HepG2 (cell line): Measurements from ENCODE around the gene GPAM. TPM values are rescaled to one million over a fixed set of nuclear protein-coding genes. Genes with fewer than 3 reads are reported as not detected.

ENCODE experiments used
- ATAC-seq: fragments of 200-7000 bp; cut with Tn5 transposase; 3 replicates; pipeline ENCODE4 v1.9.1; 2020; ENCODE audit warnings: mild to moderate bottlenecking, moderate library complexity
- BruUV-seq: library from RNA; stranded (reverse); fragments of 400-500 nt; replicated peaks from 2 replicates; lab custom pipeline; 2021; lab: Mats Ljungman, UMichigan
- CTCF ChIA-PET: fragments of 300-600 bp; formaldehyde crosslinking; extraction: SDS; loops from one replicate; lab custom pipeline; 2021; ENCODE audit warnings: low total read pairs, inconsistent platforms, low intra/inter-chr PET ratio; lab: Yijun Ruan, JAX
- POLR2A ChIA-PET: fragments of 350-600 bp; sonication (Branson Sonifier 250); formaldehyde crosslinking; loops from one replicate; lab custom pipeline; 2020; ENCODE audit warnings: antibody characterized with exemption, inconsistent platforms; lab: Yijun Ruan, JAX
- DNase-seq: peaks from one replicate; pipeline ENCODE4 v3.0.0-alpha.2; 2015; ENCODE audit warnings: low spot score
- FAIRE-seq: peaks from 3 replicates; lab custom pipeline; 2011; peaks lifted over from hg19 to GRCh38; lab: Jason Lieb, UNC
- H2AFZ ChIP-seq: one replicate; pipeline ENCODE4 v1.6.1; 2011; ENCODE audit warnings: low read length, inconsistent platforms
- H3K27ac ChIP-seq: fragments of 300-600 bp; 3 replicates; pipeline ENCODE4 v1.8.0; 2011; ENCODE audit warnings: mixed run types, mild to moderate bottlenecking, mixed read lengths, low read length, inconsistent platforms; ENCODE audit not compliant: insufficient read depth; ENCODE audit errors: extremely low read length
- H3K27me3 ChIP-seq, 2 experiments: fragments of 200-600 bp in 1 of 2; 2 replicates in 1 of 2; 3 replicates in 1 of 2; pipeline versions ENCODE4 v1.6.0 to v1.8.0; 2011; ENCODE audit warnings: low read length in 2 of 2, mild to moderate bottlenecking in 2 of 2, moderate library complexity in 2 of 2, inconsistent platforms in 1 of 2; ENCODE audit not compliant: insufficient read depth in 2 of 2, control insufficient read depth in 1 of 2
- H3K36me3 ChIP-seq, 2 experiments: fragments of 200-600 bp in 1 of 2; replicated peaks in 1 of 2; 2 replicates in 1 of 2; 3 replicates in 1 of 2; pipeline versions ENCODE4 v1.5.1 to v1.8.0; 2011; ENCODE audit warnings: low read length in 2 of 2, inconsistent platforms in 1 of 2; ENCODE audit not compliant: insufficient read depth in 2 of 2, control insufficient read depth in 1 of 2
- H3K4me1 ChIP-seq: 2 replicates; pipeline ENCODE4 v1.5.1; 2012; ENCODE audit warnings: low read length, inconsistent platforms; ENCODE audit not compliant: insufficient read depth
- H3K4me2 ChIP-seq: 2 replicates; pipeline ENCODE4 v1.6.0; 2011; ENCODE audit warnings: low read depth, low read length, inconsistent platforms
- H3K4me3 ChIP-seq, 3 experiments: fragments of 200-600 bp in 1 of 3; sonication (generic), shearing (Covaris generic) in 1 of 3; replicated peaks in 1 of 3; 2 replicates each; pipeline ENCODE4 v1.5.1; 2011 to 2016; ENCODE audit warnings: low read length in 3 of 3, inconsistent platforms in 2 of 3, low read depth in 2 of 3, mild to moderate bottlenecking in 2 of 3, control low read depth in 1 of 3, mixed read lengths in 1 of 3; ENCODE audit not compliant: insufficient read depth in 1 of 3
- H3K79me2 ChIP-seq: one replicate; pipeline ENCODE4 v1.6.1; 2011; ENCODE audit warnings: low read length, inconsistent platforms; ENCODE audit not compliant: insufficient read depth
- H3K9ac ChIP-seq: 2 replicates; pipeline ENCODE4 v1.6.0; 2011; ENCODE audit warnings: mild to moderate bottlenecking, low read depth, low read length, inconsistent platforms; ENCODE audit not compliant: insufficient read depth
- H3K9me3 ChIP-seq: 2 replicates; pipeline ENCODE4 v1.5.1; 2012; ENCODE audit warnings: mild to moderate bottlenecking, low read length
- H4K20me1 ChIP-seq: 2 replicates; pipeline ENCODE4 v1.6.0; 2011; ENCODE audit warnings: inconsistent platforms, mild to moderate bottlenecking, low read length, moderate library complexity; ENCODE audit not compliant: insufficient read depth
- GABPA ChIP-seq, 2 experiments: IDR thresholded peaks; 2 replicates each; pipeline ENCODE4 v1.6.1; 2011 to 2016; ENCODE audit warnings: low read depth in 2 of 2, low read length in 1 of 2, missing biosample characterization in 1 of 2, missing genetic modification characterization in 1 of 2
- NCOR1 ChIP-seq: fragments of 200-600 bp; sonication (generic); IDR thresholded peaks from 2 replicates; pipeline ENCODE4 v1.7.0; 2017; ENCODE audit warnings: antibody characterized with exemption, low read length, borderline replicate concordance
- NFIB ChIP-seq: sonication (generic); formaldehyde crosslinking; IDR thresholded peaks from 2 replicates; pipeline ENCODE4 v1.9.0; 2021; ENCODE audit warnings: missing genetic modification reagents, mild to moderate bottlenecking, borderline replicate concordance
- POLR2A ChIP-seq, 2 experiments: IDR thresholded peaks; 2 replicates each; pipeline ENCODE4 v1.6.1; 2011; ENCODE audit warnings: low read depth in 2 of 2, low read length in 2 of 2, mild to moderate bottlenecking in 1 of 2, moderate library complexity in 1 of 2; ENCODE audit not compliant: insufficient read depth in 1 of 2
- POLR2AphosphoS5 ChIP-seq: IDR thresholded peaks from 2 replicates; pipeline ENCODE4 v1.6.1; 2012; ENCODE audit warnings: low read depth, low read length
- POLR2G ChIP-seq: fragments of 200-400 bp; formaldehyde crosslinking; IDR thresholded peaks from 2 replicates; pipeline ENCODE4 v1.6.1; 2018; ENCODE audit warnings: mild to moderate bottlenecking, low read depth, low read length, moderate library complexity
- RBM22 ChIP-seq: fragments of 200-400 bp; formaldehyde crosslinking; optimal IDR thresholded peaks from 2 replicates; pipeline ENCODE3; 2017; ENCODE audit warnings: mild to moderate bottlenecking, low read length, moderate library complexity
- RORA ChIP-seq: sonication (generic); formaldehyde crosslinking; IDR thresholded peaks from 2 replicates; pipeline ENCODE4 v1.5.0; 2020; ENCODE audit warnings: mild to moderate bottlenecking, missing genetic modification reagents, moderate library complexity
- ZNF180 ChIP-seq: sonication (generic); formaldehyde crosslinking; IDR thresholded peaks from 2 replicates; pipeline ENCODE4 v1.4.0; 2020; ENCODE audit warnings: low read depth, missing genetic modification reagents, borderline replicate concordance
- ZNF329 ChIP-seq: sonication (generic); formaldehyde crosslinking; IDR thresholded peaks from 2 replicates; pipeline ENCODE4 v1.9.0; 2021; ENCODE audit warnings: low read depth, mild to moderate bottlenecking, missing genetic modification reagents
- ZNF337 ChIP-seq: sonication (generic); formaldehyde crosslinking; IDR thresholded peaks from 2 replicates; pipeline ENCODE4 v1.5.1; 2020; ENCODE audit warnings: missing genetic modification reagents, low read depth, mild to moderate bottlenecking, borderline replicate concordance
- WGBS: methylation state at CpG from one replicate; pipeline ENCODE4 v1.1.6; 2017; ENCODE audit warnings: low lambda C conversion rate; 5-methylcytosine and 5-hydroxymethylcytosine counted together
- in situ Hi-C: cut with HindIII; loops from 2 replicates; pipeline ENCODE4 v1.10.0; 2017; ENCODE audit warnings: low pct_unique_long_range_greater_than_20kb; ENCODE audit not compliant: extremely low pct_ligation_motif_present
- intact Hi-C: fragments of 100-400 bp; cut with micrococcal nuclease; formaldehyde crosslinking; loops from one replicate; pipeline ENCODE4 v1.10.0; 2022; ENCODE audit not compliant: unreplicated experiment
- polyA plus RNA-seq, 8 experiments: library from polyadenylated mRNA; depleted of rRNA in 3 of 8; stranded (reverse) in 7 of 8; unstranded in 1 of 8; fragments of >200 nt; fragmentation: Illumina TruSeq in 4 of 8; extraction: Trizol in 4 of 8; gene quantifications; 2 replicates each; pipeline versions ENCODE4 v1.2.1 to v1.2.3, GENCODE V29; 2011 to 2016; ENCODE audit warnings: low read depth in 4 of 8, missing spikeins in 1 of 8, mixed read lengths in 1 of 8; ENCODE audit not compliant: insufficient read depth in 1 of 8
- total RNA-seq, 5 experiments: library from RNA; depleted of rRNA; stranded (reverse); fragments of >200 nt; fragmentation: Illumina TruSeq; extraction: Trizol; gene quantifications; 2 replicates each; pipeline ENCODE4 v1.2.3, GENCODE V29; 2016; ENCODE audit warnings: low read depth in 1 of 5
- TF ChIP-seq, protein P1 (sequence below): sonication (generic); formaldehyde crosslinking; IDR thresholded peaks from 2 replicates; pipeline ENCODE4 v1.5.0; 2020; ENCODE audit warnings: missing genetic modification reagents, mild to moderate bottlenecking, borderline replicate concordance
- TF ChIP-seq, protein P2 (sequence below): IDR thresholded peaks from 2 replicates; pipeline ENCODE4 v1.6.1; 2012; ENCODE audit warnings: low read length, improper control_type of control experiment

Gene GPAM
- total and polyA plus RNA-seq, 2 of the 13 experiments (the other 11 are each of a cell fraction or from before 2014, with no cell fraction given): 36.8 to 140 TPM

DNA sequence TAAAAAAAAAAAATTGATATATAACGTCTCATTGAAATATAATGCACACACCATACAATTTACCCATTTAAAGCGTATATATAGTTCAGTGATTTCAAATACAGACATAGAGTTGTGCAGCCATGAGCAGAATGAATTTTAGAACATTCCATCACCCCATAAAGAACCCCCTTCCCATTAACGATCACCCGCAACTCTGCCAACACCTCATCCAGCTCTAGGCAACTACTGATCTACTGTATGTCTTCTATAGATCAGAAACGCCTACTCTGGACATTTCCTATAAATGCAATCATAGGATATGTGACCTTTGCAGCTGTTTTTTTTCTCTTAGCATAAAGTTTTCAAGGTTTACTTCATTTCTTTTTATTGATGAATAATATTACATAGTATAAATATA, 33.4 kb upstream of the GPAM start:
- H4K20me1 ChIP-seq: 0 out of 2 replicates have a peak, but pooled peaks cover 5% of the 10 kb centered on the region
- CTCF ChIA-PET: no interaction called here
- H3K9ac ChIP-seq: no peak overlapping the region
- no peak overlapping the region for H3K4me3 ChIP-seq
- H3K9me3 ChIP-seq: peaks cover 9% of the 10 kb centered on the region; the same call in 1 of the 2 replicates
- TF ChIP-seq, protein P1, sequence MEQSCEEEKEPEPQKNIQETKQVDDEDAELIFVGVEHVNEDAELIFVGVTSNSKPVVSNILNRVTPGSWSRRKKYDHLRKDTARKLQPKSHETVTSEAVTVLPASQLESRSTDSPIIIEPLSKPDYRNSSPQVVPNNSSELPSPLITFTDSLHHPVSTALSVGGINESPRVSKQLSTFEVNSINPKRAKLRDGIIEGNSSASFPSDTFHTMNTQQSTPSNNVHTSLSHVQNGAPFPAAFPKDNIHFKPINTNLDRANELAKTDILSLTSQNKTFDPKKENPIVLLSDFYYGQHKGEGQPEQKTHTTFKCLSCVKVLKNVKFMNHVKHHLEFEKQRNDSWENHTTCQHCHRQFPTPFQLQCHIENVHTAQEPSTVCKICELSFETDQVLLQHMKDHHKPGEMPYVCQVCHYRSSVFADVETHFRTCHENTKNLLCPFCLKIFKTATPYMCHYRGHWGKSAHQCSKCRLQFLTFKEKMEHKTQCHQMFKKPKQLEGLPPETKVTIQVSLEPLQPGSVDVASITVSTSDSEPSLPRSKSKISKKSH (CRISPR knock-in tag): no peak
- TF ChIP-seq POLR2AphosphoS5 (peak; percentile 18; the same call in 1 of the 2 replicates), ZNF180 (CRISPR knock-in tag) (no peak), NFIB (CRISPR knock-in tag) (no peak), NCOR1 (no peak)
- H3K79me2 ChIP-seq: peaks cover 64% of the 10 kb centered on the region
- FAIRE-seq (no peak), DNase-seq (no peak), ATAC-seq (no peak)
- 96% methylated on average over 5 of the region's 5 CpGs for WGBS
- in situ Hi-C loops (no loop called here), intact Hi-C loops (no loop called here)
- no peak overlapping the region for H3K4me2 ChIP-seq
- no peaks in the 10 kb centered on the region for H3K27me3 ChIP-seq
- H3K4me1 ChIP-seq: peaks cover 99% of the 10 kb centered on the region
- POLR2A ChIA-PET: interaction anchor here (2.2 to 5.1 kb wide), 2 partner anchors 9 to 86 kb away, joined by 7 to 65 read pairs; no protein-coding TSS in a partner anchor
- no peak overlapping the region for H2AFZ ChIP-seq
- BruUV-seq: no TSS peak
- H3K36me3 ChIP-seq: peaks cover 41 to 89% of the 10 kb centered on the region in 2 experiments
- no peak overlapping the region for H3K27ac ChIP-seq

DNA sequence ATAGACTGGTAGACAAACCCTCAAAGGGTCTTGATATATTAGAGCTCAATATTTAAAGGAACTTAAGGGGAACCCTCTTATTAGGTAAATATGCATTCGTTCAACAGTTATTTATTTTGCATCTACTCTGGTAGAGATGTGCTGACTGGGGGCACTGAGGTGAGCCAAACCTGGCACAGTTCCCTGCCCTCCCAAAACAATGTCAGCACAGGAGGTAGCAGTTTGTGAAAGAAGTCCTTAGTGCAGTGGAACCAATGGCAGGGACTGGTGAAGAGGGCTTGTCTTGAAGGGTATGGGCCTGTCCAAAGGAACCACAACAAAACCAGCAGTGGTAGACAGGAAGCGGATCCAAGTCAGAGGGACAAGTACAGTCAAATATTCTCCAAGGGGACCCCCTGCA, 32.6 kb upstream of the GPAM start:
- 0 out of 2 replicates have a peak, but pooled peaks cover 5% of the 10 kb centered on the region for H4K20me1 ChIP-seq
- ATAC-seq: no peak; the same call in 2 of the 3 replicates
- no peaks in the 10 kb centered on the region for H3K27me3 ChIP-seq
- H3K79me2 ChIP-seq: peaks cover 57% of the 10 kb centered on the region
- no peak for DNase-seq
- H3K27ac ChIP-seq: peak overlapping the region; percentile 51
- ChIA-PET CTCF (no interaction called here), POLR2A (interaction anchor here (1.1 to 5.1 kb wide), 5 partner anchors 10 to 87 kb away, joined by 3 to 65 read pairs (median 11); no protein-coding TSS in a partner anchor)
- no peak overlapping the region for H3K9ac ChIP-seq
- no peak overlapping the region for H3K4me3 ChIP-seq
- WGBS: 83% methylated on average over 2 of the region's 2 CpGs
- peaks cover 96% of the 10 kb centered on the region for H3K4me1 ChIP-seq
- no TSS peak for BruUV-seq
- H2AFZ ChIP-seq: no peak overlapping the region
- H3K9me3 ChIP-seq: peaks cover 9% of the 10 kb centered on the region; the same call in 1 of the 2 replicates
- FAIRE-seq: no peak
- intact Hi-C loops: no loop called here
- in situ Hi-C loops: no loop called here
- no peak overlapping the region for H3K4me2 ChIP-seq
- peaks cover 41 to 90% of the 10 kb centered on the region in 2 experiments for H3K36me3 ChIP-seq
- TF ChIP-seq RORA (CRISPR knock-in tag) (no peak), POLR2G (no peak), RBM22 (peak; percentile 67), ZNF329 (CRISPR knock-in tag) (no peak), POLR2A (IDR thresholded peaks at IDR 0.05; ENCODE audit: insufficient read depth in 1 of 2, low read depth in 2 of 2, low read length in 2 of 2) (0 out of 4 replicates have a peak, but pooled peaks of 1 of the 2 experiments have one; percentile 18), GABPA (IDR thresholded peaks at IDR 0.05; ENCODE audit: low read depth, low read length) (no peak), GABPA (CRISPR knock-in tag; IDR thresholded peaks at IDR 0.05; ENCODE audit: low read depth) (no peak), ZNF337 (CRISPR knock-in tag) (no peak)
- TF ChIP-seq, protein P2, sequence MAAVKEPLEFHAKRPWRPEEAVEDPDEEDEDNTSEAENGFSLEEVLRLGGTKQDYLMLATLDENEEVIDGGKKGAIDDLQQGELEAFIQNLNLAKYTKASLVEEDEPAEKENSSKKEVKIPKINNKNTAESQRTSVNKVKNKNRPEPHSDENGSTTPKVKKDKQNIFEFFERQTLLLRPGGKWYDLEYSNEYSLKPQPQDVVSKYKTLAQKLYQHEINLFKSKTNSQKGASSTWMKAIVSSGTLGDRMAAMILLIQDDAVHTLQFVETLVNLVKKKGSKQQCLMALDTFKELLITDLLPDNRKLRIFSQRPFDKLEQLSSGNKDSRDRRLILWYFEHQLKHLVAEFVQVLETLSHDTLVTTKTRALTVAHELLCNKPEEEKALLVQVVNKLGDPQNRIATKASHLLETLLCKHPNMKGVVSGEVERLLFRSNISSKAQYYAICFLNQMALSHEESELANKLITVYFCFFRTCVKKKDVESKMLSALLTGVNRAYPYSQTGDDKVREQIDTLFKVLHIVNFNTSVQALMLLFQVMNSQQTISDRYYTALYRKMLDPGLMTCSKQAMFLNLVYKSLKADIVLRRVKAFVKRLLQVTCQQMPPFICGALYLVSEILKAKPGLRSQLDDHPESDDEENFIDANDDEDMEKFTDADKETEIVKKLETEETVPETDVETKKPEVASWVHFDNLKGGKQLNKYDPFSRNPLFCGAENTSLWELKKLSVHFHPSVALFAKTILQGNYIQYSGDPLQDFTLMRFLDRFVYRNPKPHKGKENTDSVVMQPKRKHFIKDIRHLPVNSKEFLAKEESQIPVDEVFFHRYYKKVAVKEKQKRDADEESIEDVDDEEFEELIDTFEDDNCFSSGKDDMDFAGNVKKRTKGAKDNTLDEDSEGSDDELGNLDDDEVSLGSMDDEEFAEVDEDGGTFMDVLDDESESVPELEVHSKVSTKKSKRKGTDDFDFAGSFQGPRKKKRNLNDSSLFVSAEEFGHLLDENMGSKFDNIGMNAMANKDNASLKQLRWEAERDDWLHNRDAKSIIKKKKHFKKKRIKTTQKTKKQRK: no peak
